H9 (cell line): ENCODE data around the gene TMEM242. TPM values are rescaled to one million over a fixed set of nuclear protein-coding genes. Genes with fewer than 3 reads are reported as not detected.

ENCODE experiments used
- DNase-seq: peaks from one replicate; pipeline ENCODE4 v3.0.0-alpha.2; 2017
- H2AFZ ChIP-seq: one replicate; pipeline ENCODE4 v1.6.1; 2013; ENCODE audit warnings: mild to moderate bottlenecking, low read length, control low read depth, moderate library complexity
- H2AK5ac ChIP-seq: 2 replicates; pipeline ENCODE4 v1.6.1; 2013; ENCODE audit warnings: low read length, control low read depth, mixed read lengths; ENCODE audit not compliant: insufficient read length
- H2BK120ac ChIP-seq: one replicate; pipeline ENCODE4 v1.6.1; 2013; ENCODE audit warnings: low read depth, mild to moderate bottlenecking, low read length, control low read depth, inconsistent platforms; ENCODE audit not compliant: poor library complexity, severe bottlenecking
- H2BK12ac ChIP-seq: 2 replicates; pipeline ENCODE4 v1.6.1; 2013; ENCODE audit warnings: low read length, control low read depth, mixed read lengths, low read depth; ENCODE audit not compliant: insufficient read length
- H2BK15ac ChIP-seq: 2 replicates; pipeline ENCODE4 v1.6.1; 2013; ENCODE audit warnings: low read depth, low read length, control low read depth
- H2BK20ac ChIP-seq: one replicate; pipeline ENCODE4 v1.6.1; 2013; ENCODE audit warnings: low read depth, mild to moderate bottlenecking, low read length, control low read depth, inconsistent platforms; ENCODE audit not compliant: poor library complexity, severe bottlenecking
- H2BK5ac ChIP-seq: 2 replicates; pipeline ENCODE4 v1.6.1; 2013; ENCODE audit warnings: low read length, control low read depth, mixed read lengths; ENCODE audit not compliant: insufficient read length
- H3K14ac ChIP-seq: 2 replicates; pipeline ENCODE4 v1.6.1; 2013; ENCODE audit warnings: low read length, control low read depth; ENCODE audit not compliant: insufficient read depth
- H3K18ac ChIP-seq: 2 replicates; pipeline ENCODE4 v1.6.1; 2013; ENCODE audit warnings: low read depth, mild to moderate bottlenecking, mixed read lengths, low read length, control low read depth; ENCODE audit not compliant: insufficient read length
- H3K23ac ChIP-seq: 2 replicates; pipeline ENCODE4 v1.6.1; 2013; ENCODE audit warnings: low read length, control low read depth, mixed read lengths, low read depth; ENCODE audit not compliant: insufficient read length
- H3K23me2 ChIP-seq: 2 replicates; pipeline ENCODE4 v1.6.1; 2013; ENCODE audit warnings: low read depth, mild to moderate bottlenecking, mixed read lengths, low read length, control low read depth; ENCODE audit not compliant: insufficient read length, poor library complexity, severe bottlenecking
- H3K27ac ChIP-seq: 2 replicates; pipeline ENCODE4 v1.5.1; 2013; ENCODE audit warnings: low read length, control low read depth, mixed read lengths, low read depth; ENCODE audit not compliant: insufficient read length
- H3K27me3 ChIP-seq: 2 replicates; pipeline ENCODE4 v1.6.1; 2013; ENCODE audit warnings: low read length, control low read depth, inconsistent platforms; ENCODE audit not compliant: insufficient read depth
- H3K4ac ChIP-seq: 2 replicates; pipeline ENCODE4 v1.6.1; 2013; ENCODE audit warnings: low read depth, mild to moderate bottlenecking, control low read depth, inconsistent platforms, low read length, moderate library complexity
- H3K4me1 ChIP-seq: 2 replicates; pipeline ENCODE4 v1.6.1; 2013; ENCODE audit warnings: low read length, control low read depth, inconsistent platforms; ENCODE audit not compliant: insufficient read depth
- H3K4me2 ChIP-seq: 2 replicates; pipeline ENCODE4 v1.6.1; 2013; ENCODE audit warnings: low read length, control low read depth, mixed read lengths; ENCODE audit not compliant: insufficient read length, insufficient read depth
- H3K56ac ChIP-seq: 2 replicates; pipeline ENCODE4 v1.6.1; 2013; ENCODE audit warnings: low read depth, mild to moderate bottlenecking, mixed read lengths, low read length, control low read depth; ENCODE audit not compliant: insufficient read length
- H3K79me1 ChIP-seq: 2 replicates; pipeline ENCODE4 v1.6.1; 2013; ENCODE audit warnings: low read depth, mild to moderate bottlenecking, moderate library complexity, low read length, control low read depth, inconsistent platforms; ENCODE audit not compliant: insufficient read depth, poor library complexity, severe bottlenecking
- H3K79me2 ChIP-seq: 2 replicates; pipeline ENCODE4 v1.6.1; 2013; ENCODE audit warnings: low read length, control low read depth, inconsistent platforms; ENCODE audit not compliant: insufficient read depth
- H3K9ac ChIP-seq: 2 replicates; pipeline ENCODE4 v1.6.1; 2013; ENCODE audit warnings: low read length, control low read depth, mixed read lengths; ENCODE audit not compliant: insufficient read length; ENCODE audit errors: extremely low read depth
- H3K9me3 ChIP-seq: one replicate; pipeline ENCODE4 v1.6.1; 2013; ENCODE audit warnings: low read depth, low read length, inconsistent platforms; ENCODE audit not compliant: control insufficient read depth
- H3T11ph ChIP-seq: one replicate; pipeline ENCODE4 v1.6.1; 2013; ENCODE audit warnings: mild to moderate bottlenecking, low read length, control low read depth, inconsistent platforms
- H4K20me1 ChIP-seq: one replicate; pipeline ENCODE4 v1.6.1; 2013; ENCODE audit not compliant: control insufficient read depth, insufficient read length, insufficient read depth
- H4K5ac ChIP-seq: 2 replicates; pipeline ENCODE4 v1.6.1; 2013; ENCODE audit warnings: low read depth, mild to moderate bottlenecking, mixed read lengths, low read length, control low read depth; ENCODE audit not compliant: insufficient read length
- H4K8ac ChIP-seq: replicated peaks from 2 replicates; pipeline ENCODE4 v1.6.1; 2013; ENCODE audit warnings: low read length, control low read depth, mixed read lengths, low read depth; ENCODE audit not compliant: insufficient read length
- H4K91ac ChIP-seq: 2 replicates; pipeline ENCODE4 v1.6.1; 2013; ENCODE audit warnings: low read depth, mild to moderate bottlenecking, moderate library complexity, mixed read lengths, low read length, control low read depth; ENCODE audit not compliant: insufficient read length
- H3K27ac Mint-ChIP-seq, 3 experiments: 2 replicates in 2 of 3; 3 replicates in 1 of 3; pipeline ENCODE4 v1.8.0; 2020 to 2021; ENCODE audit warnings: mixed read lengths in 3 of 3, mild to moderate bottlenecking in 1 of 3, moderate library complexity in 1 of 3
- H3K27me3 Mint-ChIP-seq: 2 replicates; pipeline ENCODE4 v1.8.0; 2021; ENCODE audit warnings: low read depth, mild to moderate bottlenecking, moderate library complexity, mixed read lengths
- H3K36me3 Mint-ChIP-seq, 3 experiments: 2 replicates in 2 of 3; 3 replicates in 1 of 3; pipeline ENCODE4 v1.8.0; 2020 to 2021; ENCODE audit warnings: low read depth in 3 of 3, mixed read lengths in 3 of 3; ENCODE audit not compliant: insufficient read depth in 1 of 3
- H3K4me1 Mint-ChIP-seq, 2 experiments: 2 replicates each; pipeline ENCODE4 v1.8.0; 2020; ENCODE audit warnings: mixed read lengths in 2 of 2
- H3K4me3 Mint-ChIP-seq, 2 experiments: 2 replicates in 1 of 2; 3 replicates in 1 of 2; pipeline ENCODE4 v1.8.0; 2020 to 2021; ENCODE audit warnings: mild to moderate bottlenecking in 2 of 2, mixed read lengths in 2 of 2, moderate library complexity in 1 of 2
- H3K9me3 Mint-ChIP-seq, 2 experiments: 2 replicates in 1 of 2; 3 replicates in 1 of 2; pipeline ENCODE4 v1.8.0; 2020; ENCODE audit warnings: mild to moderate bottlenecking in 2 of 2, mixed read lengths in 2 of 2, moderate library complexity in 1 of 2
- WGBS: extraction: QIAGEN DNeasy Blood & Tissue Kit; methylation state at CpG from one replicate; pipeline ENCODE4 v1.1.7; 2013; ENCODE audit warnings: missing lambda C conversion rate, low lambda C conversion rate, mixed read lengths; ENCODE audit not compliant: insufficient read length; ENCODE audit errors: extremely low coverage; 5-methylcytosine and 5-hydroxymethylcytosine counted together
- total RNA-seq: library from RNA; stranded (reverse); gene quantifications from 2 replicates; pipeline ENCODE4 v1.2.1, GENCODE V29; 2021
- TF ChIP-seq, protein P1 (sequence below): fragments of 200-600 bp; sonication (generic); conservative IDR thresholded peaks from 3 replicates; pipeline ENCODE4 v1.8.0; 2021; ENCODE audit warnings: antibody characterized with exemption, mild to moderate bottlenecking

Gene TMEM242
- total RNA-seq, 1 experiment from 2014 or later, result 10.5 TPM

DNA sequence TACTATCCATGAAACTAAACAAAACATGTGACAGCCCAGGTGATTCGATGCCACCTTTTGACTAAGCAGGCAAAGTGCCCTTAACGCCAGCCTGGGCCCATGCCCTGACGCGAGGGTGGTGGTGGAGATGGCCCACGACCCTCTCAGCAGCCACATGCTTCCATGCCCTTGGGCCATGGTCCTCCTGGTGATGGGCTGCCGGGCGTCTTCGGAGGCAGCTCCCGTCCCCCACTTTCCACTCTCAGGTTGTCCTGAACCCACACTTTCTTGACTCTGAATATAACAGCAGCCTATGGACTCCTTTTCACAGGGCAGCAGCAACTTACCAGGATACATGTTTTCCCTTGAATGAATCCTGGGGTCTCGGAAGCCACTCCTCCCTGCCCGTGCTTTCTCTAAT, 33.6 kb downstream of the TMEM242 start:
- no peak for DNase-seq
- H3K36me3 Mint-ChIP-seq, result peaks cover 0 to 10% (median 4%) of the 10 kb centered on the region in 3 experiments; a peak in 5 of 7 replicates
- no CpG with 5 or more reads among the region's 11 CpGs for WGBS

More for the DNA sequence above, 33.6 kb downstream of the TMEM242 start:
- Mint-ChIP-seq H3K9me3 (no peaks in the 10 kb centered on the region), H3K27me3 (peaks cover 2% of the 10 kb centered on the region; the same call in 1 of the 2 replicates), H3K4me3 (no peak overlapping the region), H3K4me1 (peaks cover 14 to 32% of the 10 kb centered on the region in 2 experiments), H3K27ac (no peak overlapping the region)
- H3K23me2 ChIP-seq, result no peaks in the 10 kb centered on the region
- no peak overlapping the region for H2AFZ ChIP-seq
- H2AK5ac ChIP-seq, result no peak overlapping the region
- no peak overlapping the region for H3K14ac ChIP-seq
- no peak overlapping the region for H2BK120ac ChIP-seq
- H4K20me1 ChIP-seq, result no peaks in the 10 kb centered on the region
- TF ChIP-seq, protein P1, sequence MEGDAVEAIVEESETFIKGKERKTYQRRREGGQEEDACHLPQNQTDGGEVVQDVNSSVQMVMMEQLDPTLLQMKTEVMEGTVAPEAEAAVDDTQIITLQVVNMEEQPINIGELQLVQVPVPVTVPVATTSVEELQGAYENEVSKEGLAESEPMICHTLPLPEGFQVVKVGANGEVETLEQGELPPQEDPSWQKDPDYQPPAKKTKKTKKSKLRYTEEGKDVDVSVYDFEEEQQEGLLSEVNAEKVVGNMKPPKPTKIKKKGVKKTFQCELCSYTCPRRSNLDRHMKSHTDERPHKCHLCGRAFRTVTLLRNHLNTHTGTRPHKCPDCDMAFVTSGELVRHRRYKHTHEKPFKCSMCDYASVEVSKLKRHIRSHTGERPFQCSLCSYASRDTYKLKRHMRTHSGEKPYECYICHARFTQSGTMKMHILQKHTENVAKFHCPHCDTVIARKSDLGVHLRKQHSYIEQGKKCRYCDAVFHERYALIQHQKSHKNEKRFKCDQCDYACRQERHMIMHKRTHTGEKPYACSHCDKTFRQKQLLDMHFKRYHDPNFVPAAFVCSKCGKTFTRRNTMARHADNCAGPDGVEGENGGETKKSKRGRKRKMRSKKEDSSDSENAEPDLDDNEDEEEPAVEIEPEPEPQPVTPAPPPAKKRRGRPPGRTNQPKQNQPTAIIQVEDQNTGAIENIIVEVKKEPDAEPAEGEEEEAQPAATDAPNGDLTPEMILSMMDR, result no peak
- H3K27ac ChIP-seq, result no peak overlapping the region
- no peak overlapping the region for H3T11ph ChIP-seq
- no peak overlapping the region for H3K4me2 ChIP-seq
- no peak overlapping the region for H2BK5ac ChIP-seq
- H4K5ac ChIP-seq, result no peak overlapping the region
- H3K4me1 ChIP-seq, result 0 out of 2 replicates have a peak, but pooled peaks cover 2% of the 10 kb centered on the region
- no peak overlapping the region for H3K23ac ChIP-seq
- H2BK12ac ChIP-seq, result no peak overlapping the region
- no peaks in the 10 kb centered on the region for H3K9me3 ChIP-seq
- H3K79me2 ChIP-seq, result no peaks in the 10 kb centered on the region
- no peak overlapping the region for H3K56ac ChIP-seq
- no peaks in the 10 kb centered on the region for H3K27me3 ChIP-seq
- H4K8ac ChIP-seq, result no peak overlapping the region
- no peaks in the 10 kb centered on the region for H3K79me1 ChIP-seq
- no peak overlapping the region for H2BK15ac ChIP-seq
- no peak overlapping the region for H4K91ac ChIP-seq
- H3K4ac ChIP-seq, result no peak overlapping the region
- H3K18ac ChIP-seq, result no peak overlapping the region
- H2BK20ac ChIP-seq, result no peak overlapping the region
- H3K9ac ChIP-seq, result no peak overlapping the region
